ENCODE measurements around the gene PNMA8C. TPM values are rescaled to one million over a fixed set of nuclear protein-coding genes. Genes with fewer than 3 reads are reported as not detected.

Gene PNMA8C
- total and polyA plus RNA-seq, 2 experiments from 2014 or later: 0.44 to 2.3 TPM

GRCh38 chr19:46475986-46476385 lies 47.2 kb upstream of the PNMA8C start:
- DNase-seq (ENCODE audit: low spot score) (no peak), ATAC-seq (no peak)
- Histone ChIP-seq H2AFZ (no peak overlapping the region), H3F3A (replicated peaks; ENCODE audit: low read depth) (0 out of 2 replicates have a peak, but pooled peaks cover 3% of the 10 kb centered on the region), H3K27me3 (ENCODE audit: insufficient read depth) (peaks cover 5% of the 10 kb centered on the region; the same call in 1 of the 2 replicates), H3K79me2 (replicated peaks; ENCODE audit: insufficient read depth) (no peaks in the 10 kb centered on the region), H3K4me2 (no peak overlapping the region), H4K20me1 (replicated peaks; ENCODE audit: insufficient read depth) (no peaks in the 10 kb centered on the region), H3K9me2 (ENCODE audit: insufficient read depth) (no peaks in the 10 kb centered on the region), H3K4me1 (ENCODE audit: insufficient read depth) (peaks cover 15% of the 10 kb centered on the region), H3K27ac (ENCODE audit: low read depth) (no peak overlapping the region), H3K4me3 (no peak overlapping the region), H3K36me3 (ENCODE audit: insufficient read depth) (no peaks in the 10 kb centered on the region)
- peaks cover under 1% of the 10 kb centered on the region; the same call in 1 of the 3 replicates for H3K36me3 Mint-ChIP-seq (ENCODE audit: low read depth)
- no peak for TF ChIP-seq CTCF (conservative IDR thresholded peaks at IDR 0.05; ENCODE audit: low read depth in 2 of 2)
- no peak for TF ChIP-seq ZNF331 (CRISPR knock-in tag; IDR thresholded peaks at IDR 0.05; ENCODE audit: low read depth)
- no peak for TF ChIP-seq NANOG (IDR thresholded peaks at IDR 0.05; ENCODE audit: borderline replicate concordance)
- no peak for TF ChIP-seq ZNF114 (CRISPR knock-in tag; IDR thresholded peaks at IDR 0.05)
- TF ChIP-seq POLR2AphosphoS5 (IDR thresholded peaks at IDR 0.05; ENCODE audit: low read depth): no peak
- TF ChIP-seq REST (IDR thresholded peaks at IDR 0.05; ENCODE audit: unreplicated experiment): no peak
- TF ChIP-seq EZH2phosphoT487 (IDR thresholded peaks at IDR 0.05; ENCODE audit: unreplicated experiment): no peak
- no peak for TF ChIP-seq ETS1 (IDR thresholded peaks at IDR 0.05)
- no peak for TF ChIP-seq CREB1 (CRISPR knock-in tag; IDR thresholded peaks at IDR 0.05; ENCODE audit: low read depth)
- TF ChIP-seq ZNF462 (CRISPR knock-in tag; IDR thresholded peaks at IDR 0.05): no peak
- no peak for TF ChIP-seq JUNB (IDR thresholded peaks at IDR 0.05; ENCODE audit: unreplicated experiment)
- no peak for TF ChIP-seq STAT1 (IDR thresholded peaks at IDR 0.05; ENCODE audit: unreplicated experiment)
- TF ChIP-seq EZH2 (IDR thresholded peaks at IDR 0.05; ENCODE audit: low read depth, unreplicated experiment): no peak
- H3K27me3 Mint-ChIP-seq (ENCODE audit: insufficient read depth, low read depth, poor library complexity): peaks cover 18% of the 10 kb centered on the region
- H3K4me3 Mint-ChIP-seq: no peak overlapping the region
- H3K9me3 Mint-ChIP-seq: no peaks in the 10 kb centered on the region
- H3K4me1 Mint-ChIP-seq: peaks cover 22% of the 10 kb centered on the region
- H3K27ac Mint-ChIP-seq: no peak overlapping the region
